Measurements from ENCODE around the gene RTEL1. TPM values are rescaled to one million over a fixed set of nuclear protein-coding genes. Genes with fewer than 3 reads are reported as not detected.
"Not testable (repeated sequence)": the region's sequence is repeated elsewhere in the genome, so short reads cannot be mapped to it uniquely, and the experiment has no call there.

RTEL1 gene
- total RNA-seq, 1 experiment from 2014 or later: 13.6 TPM

DNA sequence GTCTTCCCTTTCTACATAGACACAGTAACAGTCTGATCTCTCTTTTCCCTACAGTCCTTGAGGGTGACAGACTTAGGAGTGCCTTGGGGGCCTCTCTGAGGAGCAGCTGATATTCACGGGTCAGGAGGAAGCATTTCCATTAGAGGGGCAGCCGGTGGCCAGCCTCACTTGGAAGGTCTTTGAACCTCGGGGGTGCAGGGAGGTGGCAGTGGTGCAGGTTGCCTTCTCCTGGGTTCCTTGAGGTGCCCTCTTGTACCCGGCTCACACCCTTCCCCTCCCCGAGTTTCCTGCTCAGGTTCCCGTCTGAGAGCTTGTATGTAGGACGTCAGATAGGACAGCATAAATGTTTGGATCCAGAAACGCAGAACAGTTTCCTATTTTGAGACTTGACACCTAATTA is 2.5 kb downstream of the RTEL1 start:
- DNase-seq (ENCODE audit: low read depth): no peak
- in situ Hi-C loops (cut with HindIII; ENCODE audit: low pct_unique_long_range_greater_than_20kb, low sequenced_read_pairs): no loop called here

DNA sequence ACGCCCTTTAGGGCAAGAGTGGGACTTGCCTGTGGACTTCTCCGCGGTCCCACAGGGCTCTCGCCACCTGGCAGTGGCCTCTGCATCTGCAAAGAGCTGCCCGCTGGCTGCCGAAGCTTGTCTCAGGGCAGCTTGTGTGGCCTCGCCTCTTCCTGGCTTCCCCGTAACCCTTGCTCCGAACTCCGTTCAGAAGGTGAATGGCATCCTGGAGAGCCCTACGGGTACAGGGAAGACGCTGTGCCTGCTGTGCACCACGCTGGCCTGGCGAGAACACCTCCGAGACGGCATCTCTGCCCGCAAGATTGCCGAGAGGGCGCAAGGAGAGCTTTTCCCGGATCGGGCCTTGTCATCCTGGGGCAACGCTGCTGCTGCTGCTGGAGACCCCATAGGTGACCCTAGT is 3.0 kb downstream of the RTEL1 start:
- DNase-seq (ENCODE audit: low read depth): no peak
- in situ Hi-C loops (cut with HindIII; ENCODE audit: low pct_unique_long_range_greater_than_20kb, low sequenced_read_pairs): no loop called here

DNA sequence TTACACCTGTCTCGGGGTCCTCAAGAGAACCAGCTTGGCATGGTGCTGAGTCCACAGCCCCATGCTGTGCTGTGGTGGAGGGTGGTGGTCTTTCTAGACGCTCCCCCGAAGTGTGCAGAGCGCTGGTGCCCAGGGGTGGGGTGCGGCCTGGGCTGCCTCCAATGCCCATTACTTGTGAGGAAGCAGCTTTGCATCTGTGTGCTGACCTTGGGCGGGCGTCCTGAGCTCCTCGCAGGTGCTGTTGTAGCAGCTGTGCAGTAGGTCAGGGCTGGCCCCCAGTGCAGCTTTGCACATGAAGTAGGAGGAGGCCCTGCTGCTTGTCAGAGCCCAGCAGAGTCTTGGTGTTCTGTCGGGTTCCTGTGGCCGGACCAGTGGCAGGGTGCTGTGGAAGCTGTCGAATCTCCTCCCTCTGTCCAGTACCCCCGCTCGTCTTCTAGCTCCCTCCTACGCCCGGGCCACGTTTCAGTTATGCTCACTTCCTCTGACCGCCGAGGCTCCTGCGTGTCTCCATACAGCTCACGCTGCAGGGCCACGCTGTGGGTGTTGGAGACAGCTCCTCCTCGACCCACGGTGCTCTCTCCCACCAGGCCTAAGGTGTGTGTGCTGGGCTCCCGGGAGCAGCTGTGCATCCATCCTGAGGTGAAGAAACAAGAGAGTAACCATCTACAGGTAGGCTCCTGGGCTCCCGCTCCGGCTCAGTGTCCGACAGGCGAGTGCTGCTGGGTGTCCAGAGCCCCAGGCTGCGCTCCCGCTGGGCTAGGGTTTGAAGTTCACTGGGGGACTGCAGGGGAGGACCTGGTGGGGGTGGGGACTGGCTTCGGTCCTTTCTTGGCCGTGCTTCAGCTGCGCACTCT is 4.1 kb downstream of the RTEL1 start:
- in situ Hi-C loops (cut with HindIII; ENCODE audit: low pct_unique_long_range_greater_than_20kb, low sequenced_read_pairs): no loop called here
- no peak for DNase-seq (ENCODE audit: low read depth)

GRCh38 chr20:63662813-63663189 is 4.7 kb downstream of the RTEL1 start:
- DNase-seq (ENCODE audit: low read depth): no peak
- in situ Hi-C loops (cut with HindIII; ENCODE audit: low pct_unique_long_range_greater_than_20kb, low sequenced_read_pairs): no loop called here

GRCh38 chr20:63663332-63664066 is 5.4 kb downstream of the RTEL1 start:
- DNase-seq (ENCODE audit: low read depth): no peak
- in situ Hi-C loops (cut with HindIII; ENCODE audit: low pct_unique_long_range_greater_than_20kb, low sequenced_read_pairs): no loop called here

DNA sequence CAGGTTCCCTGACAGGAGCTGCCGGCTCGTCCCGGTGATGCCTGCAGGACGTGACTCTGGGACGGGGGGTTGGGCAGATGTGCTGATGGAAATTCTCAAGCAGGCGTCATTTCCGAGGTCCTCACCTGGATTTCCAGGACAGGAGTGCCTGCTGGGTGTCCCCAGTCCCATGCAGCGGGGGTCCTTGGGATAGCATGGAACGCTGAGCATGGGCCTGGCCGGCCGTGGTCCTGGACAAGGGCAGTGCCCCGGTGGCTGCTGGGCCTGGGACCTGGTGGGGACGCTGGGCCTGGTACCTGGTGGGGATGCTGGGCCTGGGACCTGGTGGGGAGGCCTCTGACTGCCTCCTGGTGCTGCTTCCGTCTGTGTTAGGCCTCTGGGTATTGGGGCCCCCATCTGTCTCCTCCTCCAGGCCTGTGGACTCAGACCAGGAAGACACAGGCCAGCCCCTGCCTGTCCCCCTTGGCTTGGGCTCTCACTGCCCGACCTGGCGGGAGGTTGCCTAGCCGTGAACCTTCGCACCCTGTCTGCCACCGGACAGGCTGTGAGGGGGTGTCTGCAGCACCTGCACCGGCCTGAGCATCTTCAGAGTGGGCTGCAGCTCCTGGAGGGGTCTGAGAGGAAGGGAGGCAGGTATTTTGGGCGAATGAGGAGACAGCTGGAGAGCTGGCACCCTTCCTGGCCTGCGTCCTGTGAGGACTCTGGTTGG is 6.2 kb downstream of the RTEL1 start:
- DNase-seq (ENCODE audit: low read depth): no peak
- in situ Hi-C loops (cut with HindIII; ENCODE audit: low pct_unique_long_range_greater_than_20kb, low sequenced_read_pairs): no loop called here

DNA sequence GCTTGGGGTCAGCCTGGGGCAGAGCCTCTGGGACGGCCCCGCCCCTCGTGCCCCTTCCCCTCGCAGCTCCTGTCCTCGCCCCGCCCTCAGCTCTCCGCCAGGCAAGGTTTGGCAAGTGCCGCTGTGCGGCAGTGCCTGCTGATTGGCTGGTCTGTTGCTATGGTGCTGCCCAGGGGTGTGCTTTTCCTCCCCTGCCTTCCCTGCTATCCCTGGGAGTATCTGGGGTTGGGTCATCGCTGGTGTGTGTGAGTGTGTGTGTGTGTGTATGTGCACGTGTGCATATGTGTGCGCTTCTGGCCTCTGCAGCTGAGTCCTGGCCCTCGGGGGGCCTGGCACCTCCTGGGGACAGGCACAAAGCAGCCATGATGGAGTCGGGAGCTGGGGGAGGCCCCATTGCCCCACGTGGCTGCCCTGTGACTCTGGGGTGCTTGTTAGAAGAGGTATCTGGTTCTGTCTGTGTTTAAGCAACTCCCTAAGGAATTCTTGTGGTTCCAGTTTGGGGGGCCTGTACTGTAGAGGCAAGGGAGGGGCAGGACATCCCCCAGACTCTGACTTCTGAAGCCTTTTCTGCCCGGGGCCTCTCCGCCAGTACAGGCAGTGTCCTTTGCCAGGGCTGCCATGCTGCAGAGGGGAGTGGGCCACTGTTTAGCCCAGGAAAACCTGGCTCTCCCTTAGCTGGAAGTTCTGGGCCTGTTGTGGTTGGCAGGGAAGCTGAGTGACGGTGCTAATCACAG is 6.9 kb downstream of the RTEL1 start:
- in situ Hi-C loops (cut with HindIII; ENCODE audit: low pct_unique_long_range_greater_than_20kb, low sequenced_read_pairs): no loop called here
- no peak for DNase-seq (ENCODE audit: low read depth)

DNA sequence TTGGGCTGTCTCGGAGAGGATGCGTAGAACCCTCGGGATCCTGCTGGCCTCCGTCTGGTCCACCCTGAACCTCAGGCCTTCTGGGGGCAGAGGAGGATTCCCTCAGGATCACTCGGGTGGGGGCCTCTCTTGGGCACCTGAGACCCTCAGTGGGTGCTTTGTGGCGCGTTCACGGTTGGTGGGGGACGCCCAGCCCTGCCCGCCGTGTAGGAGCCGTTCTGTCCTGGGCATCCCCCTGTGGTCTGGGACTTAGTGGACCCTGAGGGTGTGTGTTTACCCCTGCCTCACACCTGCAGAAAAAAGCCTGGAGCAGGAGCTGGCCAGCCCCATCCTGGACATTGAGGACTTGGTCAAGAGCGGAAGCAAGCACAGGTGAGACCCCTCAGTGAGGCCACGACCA is 7.6 kb downstream of the RTEL1 start:
- in situ Hi-C loops (cut with HindIII; ENCODE audit: low pct_unique_long_range_greater_than_20kb, low sequenced_read_pairs): no loop called here
- DNase-seq (ENCODE audit: low read depth): no peak

DNA sequence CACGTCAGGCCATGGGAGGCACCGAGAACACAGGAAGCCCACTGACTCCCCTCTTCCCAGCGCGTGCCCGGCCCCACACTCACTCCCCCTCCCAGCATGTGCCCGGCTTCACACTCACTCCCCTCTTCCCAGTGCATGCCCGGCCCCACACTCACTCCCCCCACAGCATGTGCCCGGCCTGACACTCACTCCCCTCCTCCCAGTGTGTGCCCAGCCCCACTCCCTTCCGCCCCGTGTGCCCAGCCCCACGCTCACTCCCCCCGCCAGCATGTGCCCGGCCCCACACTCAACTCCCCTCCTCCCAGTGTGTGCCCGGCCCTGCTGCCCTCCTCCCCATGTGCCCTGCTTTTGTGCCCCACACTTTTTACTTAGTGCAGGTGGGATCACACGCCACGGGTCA is 9.7 kb downstream of the RTEL1 start:
- in situ Hi-C loops (cut with HindIII; ENCODE audit: low pct_unique_long_range_greater_than_20kb, low sequenced_read_pairs): no loop called here

DNA sequence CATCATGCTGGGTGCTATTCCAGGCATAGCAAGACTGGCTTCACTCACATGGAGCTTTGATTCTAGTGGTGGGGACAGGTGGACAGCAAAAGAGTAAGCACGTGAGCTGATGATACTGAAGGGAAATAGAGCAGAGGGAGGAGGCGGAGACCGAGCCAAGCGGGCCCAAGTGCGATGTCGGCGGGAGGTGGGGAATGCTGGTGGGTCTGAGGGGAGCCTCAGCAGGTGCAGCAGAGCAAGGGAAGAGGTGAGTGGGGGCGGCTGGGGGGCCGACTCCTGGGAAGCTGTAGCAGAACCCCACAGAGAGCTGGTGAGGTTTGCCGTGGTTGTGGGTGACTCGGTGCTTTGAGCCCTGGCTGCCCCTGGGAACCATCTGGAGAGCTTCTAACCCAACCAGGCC is 10.2 kb downstream of the RTEL1 start:
- in situ Hi-C loops (cut with HindIII; ENCODE audit: low pct_unique_long_range_greater_than_20kb, low sequenced_read_pairs): no loop called here
- no peak for DNase-seq (ENCODE audit: low read depth)

More for the DNA sequence above, 9.7 kb downstream of the RTEL1 start:
- DNase-seq (ENCODE audit: low read depth): no peak

DNA sequence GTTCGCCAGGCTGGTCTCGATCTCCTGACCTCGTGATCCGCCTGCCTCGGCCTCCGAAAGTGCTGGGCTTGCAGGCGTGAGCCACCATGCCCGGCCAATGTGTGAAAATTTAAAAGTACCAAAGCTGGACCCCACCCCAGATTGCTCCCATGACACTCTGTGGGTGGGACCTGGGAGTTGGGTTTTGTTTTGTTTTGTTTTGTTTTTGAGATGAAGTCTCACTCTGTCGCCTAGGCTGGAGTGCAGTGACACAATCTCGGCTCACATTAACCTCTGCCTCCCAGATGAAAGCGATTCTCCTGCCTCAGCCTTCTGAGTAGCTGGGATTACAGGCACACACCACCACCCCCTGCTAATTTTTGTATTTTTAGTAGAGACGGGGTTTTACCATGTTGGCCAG is 13.6 kb downstream of the RTEL1 start:
- in situ Hi-C loops (cut with HindIII; ENCODE audit: low pct_unique_long_range_greater_than_20kb, low sequenced_read_pairs); DNase-seq (ENCODE audit: low read depth): not testable (repeated sequence)

DNA sequence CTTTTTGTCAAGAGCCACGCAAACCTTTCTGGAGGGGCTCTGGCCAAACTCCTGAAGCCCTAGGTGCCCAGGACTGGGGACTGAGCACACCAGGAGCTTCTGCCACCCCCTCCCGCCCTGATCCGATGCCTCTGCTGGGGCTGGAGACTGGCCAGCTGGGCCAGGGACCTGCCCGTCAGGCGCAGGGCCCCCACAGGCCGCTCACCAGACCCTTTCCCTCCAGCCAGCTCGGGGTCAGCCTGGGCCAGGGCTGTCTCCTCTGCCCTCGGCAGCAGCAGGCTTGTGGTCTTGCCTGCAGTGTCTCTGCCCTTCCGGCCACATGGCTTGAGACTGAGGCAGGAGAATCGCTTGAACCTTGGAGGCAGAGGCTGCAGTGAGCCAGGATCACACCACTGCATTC is 14.6 kb downstream of the RTEL1 start:
- DNase-seq (ENCODE audit: low read depth): no peak
- in situ Hi-C loops (cut with HindIII; ENCODE audit: low pct_unique_long_range_greater_than_20kb, low sequenced_read_pairs): no loop called here

DNA sequence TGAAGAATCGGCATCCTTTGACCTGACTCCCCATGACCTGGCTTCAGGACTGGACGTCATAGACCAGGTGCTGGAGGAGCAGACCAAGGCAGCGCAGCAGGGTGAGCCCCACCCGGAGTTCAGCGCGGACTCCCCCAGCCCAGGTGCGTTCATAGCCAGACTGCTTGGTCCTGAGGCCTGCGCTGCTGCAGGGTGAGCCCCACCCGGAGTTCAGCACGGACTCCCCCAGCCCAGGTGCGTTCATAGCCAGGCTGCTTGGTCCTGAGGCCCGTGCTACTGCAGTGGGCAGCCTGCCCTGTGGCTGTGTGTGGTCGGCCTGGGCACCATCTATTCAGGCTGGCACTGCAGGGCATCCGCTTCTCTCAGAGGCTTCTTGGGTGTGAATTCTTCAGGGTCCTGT is 15.8 kb downstream of the RTEL1 start:
- DNase-seq (ENCODE audit: low read depth): no peak
- in situ Hi-C loops (cut with HindIII; ENCODE audit: low pct_unique_long_range_greater_than_20kb, low sequenced_read_pairs): no loop called here

- DNase-seq (ENCODE audit: low read depth): no peak
- in situ Hi-C loops (cut with HindIII; ENCODE audit: low pct_unique_long_range_greater_than_20kb, low sequenced_read_pairs): no loop called here
Observed at GRCh38 chr20:63675681-63676368, 17.7 kb downstream of the RTEL1 start.

DNA sequence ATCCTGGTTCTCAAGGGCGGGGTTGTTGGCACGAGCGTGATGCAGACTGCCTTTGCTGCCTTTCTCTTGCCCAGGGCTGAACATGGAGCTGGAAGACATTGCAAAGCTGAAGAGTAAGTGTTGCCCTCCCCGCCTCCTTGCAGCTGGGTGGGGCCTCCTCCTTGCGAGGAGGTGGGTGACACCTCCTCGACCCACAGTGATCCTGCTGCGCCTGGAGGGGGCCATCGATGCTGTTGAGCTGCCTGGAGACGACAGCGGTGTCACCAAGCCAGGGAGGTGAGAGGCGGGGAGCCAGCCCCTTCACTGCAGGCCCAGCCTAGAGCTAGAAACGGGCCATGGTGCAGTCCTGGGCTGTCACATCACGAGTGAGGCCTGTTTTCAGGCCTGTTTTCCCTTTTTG is 20.0 kb downstream of the RTEL1 start:
- in situ Hi-C loops (cut with HindIII; ENCODE audit: low pct_unique_long_range_greater_than_20kb, low sequenced_read_pairs): no loop called here
- no peak for DNase-seq (ENCODE audit: low read depth)

DNA sequence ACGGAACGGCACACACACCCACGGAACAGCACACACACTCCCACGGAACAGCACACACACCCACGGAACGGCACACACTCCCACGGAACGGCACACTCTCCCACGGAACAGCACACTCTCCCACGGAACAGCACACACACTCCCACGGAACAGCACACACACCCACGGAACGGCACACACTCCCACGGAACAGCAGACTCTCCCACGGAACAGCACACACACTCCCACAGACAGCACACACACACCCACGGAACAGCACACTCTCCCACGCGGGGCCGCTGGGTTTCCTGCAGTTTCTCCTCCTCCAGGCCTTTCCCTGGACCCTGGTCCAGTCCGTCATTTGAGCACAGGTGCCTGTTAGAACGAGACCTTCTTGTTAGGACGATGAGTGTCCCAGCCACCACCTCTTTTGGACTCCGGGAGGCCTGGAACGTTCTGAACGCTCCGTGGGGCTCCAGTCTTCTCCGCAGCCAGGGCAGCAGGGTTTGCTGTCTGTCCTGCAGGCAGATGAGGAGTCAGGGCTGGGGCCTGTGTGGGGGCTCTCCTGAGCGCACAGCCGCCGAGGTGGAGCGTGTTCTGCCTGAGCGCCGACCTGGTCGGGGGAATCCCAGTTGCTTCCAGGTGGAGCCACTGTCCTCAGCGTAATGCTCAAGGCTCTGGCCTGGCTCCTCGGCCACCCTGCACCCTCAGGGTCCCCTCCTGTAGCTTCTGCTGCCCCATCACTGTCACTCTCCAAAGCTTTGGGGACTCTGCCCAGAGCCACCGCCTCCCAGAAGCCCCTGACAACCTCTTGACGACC is 20.8 kb downstream of the RTEL1 start:
- in situ Hi-C loops (cut with HindIII; ENCODE audit: low pct_unique_long_range_greater_than_20kb, low sequenced_read_pairs): no loop called here
- no peak for DNase-seq (ENCODE audit: low read depth)

GRCh38 chr20:63679799-63680305 is 21.7 kb downstream of the RTEL1 start:
- no peak for DNase-seq (ENCODE audit: low read depth)
- in situ Hi-C loops (cut with HindIII; ENCODE audit: low pct_unique_long_range_greater_than_20kb, low sequenced_read_pairs): no loop called here

Measured in Caki2 (cell line).